ENCODE measurements around the gene FIBIN.
"Not testable (repeated sequence)": the region's sequence is repeated elsewhere in the genome, so short reads cannot be mapped to it uniquely, and the experiment has no call there.

FIBIN gene

GRCh38 chr11:26994631-26995095 lies 751 bp downstream of the FIBIN start:
- intact Hi-C loops (cut with DNase I; ENCODE audit: low total_unique reads) = loop anchor here (10.0 kb wide), 2 partner anchors 50 to 160 kb away; no protein-coding TSS in a partner anchor
- DNase-seq = peak in 1 of 2 donors; percentile 68
- Histone ChIP-seq H3K27ac (peak overlapping the region; percentile 88 to 96), H3K27me3 (no peaks in the 10 kb centered on the region), H3K4me3 (peak overlapping the region; percentile 92 to 94), H3K4me1 (peaks cover 0 to 60% (median 21%) of the 10 kb centered on the region in 4 donors), H3K36me3 (peaks cover 0 to 4% (median 0%) of the 10 kb centered on the region in 3 donors), H3K9me3 (no peaks in the 10 kb centered on the region)
- peak in 1 of 2 experiments; percentile 5 for TF ChIP-seq CTCF (IDR thresholded peaks at IDR 0.05)

- Histone ChIP-seq H3K27me3 (no peaks in the 10 kb centered on the region), H3K27ac (peak overlapping the region; percentile 88 to 96), H3K4me1 (peaks cover 0 to 66% (median 21%) of the 10 kb centered on the region in 4 donors), H3K4me3 (peak overlapping the region; percentile 92 to 94), H3K9me3 (no peaks in the 10 kb centered on the region), H3K36me3 (peaks cover 0 to 4% (median 0%) of the 10 kb centered on the region in 3 donors)
- no peak for DNase-seq
- TF ChIP-seq CTCF (IDR thresholded peaks at IDR 0.05) = no peak
- intact Hi-C loops (cut with DNase I; ENCODE audit: low total_unique reads) = loop anchor here (10.0 kb wide), 2 partner anchors 51 to 161 kb away; no protein-coding TSS in a partner anchor
These were observed 2.0 kb downstream of the FIBIN start for GRCh38 chr11:26995701-26996460.

GRCh38 chr11:26997378-26997777 lies 3.5 kb downstream of the FIBIN start:
- no peaks in the 10 kb centered on the region for H3K9me3 ChIP-seq
- no peak for TF ChIP-seq CTCF (IDR thresholded peaks at IDR 0.05)
- H3K27me3 ChIP-seq = no peaks in the 10 kb centered on the region
- DNase-seq = no peak
- H3K4me1 ChIP-seq = peaks cover 0 to 66% (median 14%) of the 10 kb centered on the region in 4 donors
- intact Hi-C loops (cut with DNase I; ENCODE audit: low total_unique reads) = loop anchor here (10.0 kb wide), 2 partner anchors 53 to 163 kb away; no protein-coding TSS in a partner anchor
- peak overlapping the region; percentile 92 to 94 for H3K4me3 ChIP-seq
- H3K36me3 ChIP-seq = peaks cover 0 to 4% (median 0%) of the 10 kb centered on the region in 3 donors
- H3K27ac ChIP-seq = peak overlapping the region; percentile 88 to 96

GRCh38 chr11:27001136-27001730 lies 7.3 kb downstream of the FIBIN start:
- not testable (repeated sequence) for H3K27me3 ChIP-seq, H3K9me3 ChIP-seq, H3K36me3 ChIP-seq, H3K4me3 ChIP-seq
- H3K4me1 ChIP-seq = peaks cover 0 to 52% (median 9%) of the 10 kb centered on the region in 4 donors
- intact Hi-C loops (cut with DNase I; ENCODE audit: low total_unique reads) = loop anchor here (10.0 kb wide), 1 partner anchor 236 kb away; no protein-coding TSS in a partner anchor
- H3K27ac ChIP-seq = peak overlapping the region; percentile 44 to 62
- DNase-seq = peak; percentile 41 to 76

GRCh38 chr11:27002431-27002830 lies 8.5 kb downstream of the FIBIN start:
- peaks cover 0 to 4% (median 0%) of the 10 kb centered on the region in 3 donors for H3K36me3 ChIP-seq
- no peaks in the 10 kb centered on the region for H3K9me3 ChIP-seq
- H3K27ac ChIP-seq = no peak overlapping the region
- no peaks in the 10 kb centered on the region for H3K27me3 ChIP-seq
- H3K4me3 ChIP-seq = no peak overlapping the region
- intact Hi-C loops (cut with DNase I; ENCODE audit: low total_unique reads) = loop anchor here (10.0 kb wide), 1 partner anchor 238 kb away; no protein-coding TSS in a partner anchor
- DNase-seq = no peak
- TF ChIP-seq CTCF (IDR thresholded peaks at IDR 0.05) = no peak
- peaks cover 0 to 41% (median 7%) of the 10 kb centered on the region in 4 donors for H3K4me1 ChIP-seq

All from tibial artery (tissue), 4 donors.